K562 (cell line): ENCODE results near the gene HLA-DRB5. TPM values are rescaled to one million over a fixed set of nuclear protein-coding genes. Genes with fewer than 3 reads are reported as not detected.
A peak's percentile ranks its signal among the peaks of the same experiment; 100 is the strongest.
"Not testable (repeated sequence)": the region's sequence is repeated elsewhere in the genome, so short reads cannot be mapped to it uniquely, and the experiment has no call there.

ENCODE experiments used
- ATAC-seq: fragments of 200-7000 bp; cut with Tn5 transposase; 3 replicates; pipeline ENCODE4 v1.9.1; 2020; ENCODE audit warnings: moderate library complexity
- BruUV-seq: library from RNA; stranded (reverse); fragments of 400-500 nt; replicated peaks from 2 replicates; lab custom pipeline; 2021; lab: Mats Ljungman, UMichigan
- CTCF ChIA-PET: fragments of 300-600 bp; formaldehyde crosslinking; extraction: SDS; loops from one replicate; lab custom pipeline; 2021; ENCODE audit warnings: low intra/inter-chr PET ratio; lab: Yijun Ruan, JAX
- POLR2A ChIA-PET: fragments of 300-600, 350-650 bp; sonication (Branson Sonifier 250); formaldehyde crosslinking; extraction: SDS; loops from one replicate; lab custom pipeline; 2021; ENCODE audit warnings: antibody characterized with exemption, inconsistent platforms; lab: Yijun Ruan, JAX
- DNase-seq, 4 experiments: peaks; one replicate each; pipeline versions ENCODE4 v3.0.0 to v3.0.0-alpha.2; 2011 to 2018; ENCODE audit warnings: low spot score in 3 of 4, mixed read lengths in 3 of 4; ENCODE audit errors: extremely low read depth in 1 of 4
- FAIRE-seq: peaks from 2 replicates; lab custom pipeline; 2011; peaks lifted over from hg19 to GRCh38; lab: Jason Lieb, UNC
- H2AFZ ChIP-seq: 2 replicates; pipeline ENCODE4 v1.6.0; 2011; ENCODE audit warnings: low read depth, low read length, control low read depth, inconsistent platforms
- H3K27ac ChIP-seq: fragments of 200-600 bp; 3 replicates; pipeline ENCODE4 v1.8.0; 2011; ENCODE audit warnings: low read depth, mild to moderate bottlenecking, control low read depth, inconsistent platforms, low read length, moderate library complexity, mixed read lengths; ENCODE audit errors: extremely low read depth
- H3K27me3 ChIP-seq, 2 experiments: fragments of 300-600 bp in 1 of 2; 2 replicates in 1 of 2; 3 replicates in 1 of 2; pipeline versions ENCODE4 v1.6.0 to v1.8.0; 2011; ENCODE audit warnings: inconsistent platforms in 2 of 2, low read length in 2 of 2, mild to moderate bottlenecking in 1 of 2, mixed read lengths in 1 of 2, moderate library complexity in 1 of 2; ENCODE audit not compliant: control insufficient read depth in 2 of 2, insufficient read depth in 2 of 2
- H3K36me3 ChIP-seq: fragments of 300-600 bp; 3 replicates; pipeline ENCODE4 v1.8.0; 2011; ENCODE audit warnings: mild to moderate bottlenecking, low read length, inconsistent platforms; ENCODE audit not compliant: control insufficient read depth, insufficient read depth
- H3K4me1 ChIP-seq, 2 experiments: fragments of 200-600 bp in 1 of 2; replicated peaks in 1 of 2; 2 replicates in 1 of 2; 3 replicates in 1 of 2; pipeline versions ENCODE4 v1.5.1 to v1.8.0; 2011; ENCODE audit warnings: inconsistent platforms in 2 of 2, low read length in 2 of 2, mild to moderate bottlenecking in 1 of 2, mixed read lengths in 1 of 2, moderate library complexity in 1 of 2; ENCODE audit not compliant: control insufficient read depth in 2 of 2, insufficient read depth in 2 of 2
- H3K4me2 ChIP-seq: 2 replicates; pipeline ENCODE4 v1.6.1; 2011; ENCODE audit warnings: low read length, control low read depth, inconsistent platforms, mixed read lengths; ENCODE audit not compliant: insufficient read depth
- H3K4me3 ChIP-seq: fragments of 200-600 bp; sonication (generic), shearing (Covaris generic); 2 replicates; pipeline ENCODE4 v1.5.1; 2016; ENCODE audit warnings: control low read depth, inconsistent platforms
- H3K79me2 ChIP-seq: fragments of 200-600 bp; 3 replicates; pipeline ENCODE4 v1.8.0; 2011; ENCODE audit warnings: low read length, inconsistent platforms; ENCODE audit not compliant: control insufficient read depth, insufficient read depth
- H3K9ac ChIP-seq, 2 experiments: 2 replicates each; pipeline versions ENCODE4 v1.6.0 to v1.6.1; 2011; ENCODE audit warnings: low read depth in 2 of 2, low read length in 2 of 2, control low read depth in 1 of 2, inconsistent platforms in 1 of 2, mild to moderate bottlenecking in 1 of 2, mixed read lengths in 1 of 2; ENCODE audit not compliant: insufficient read depth in 1 of 2
- H3K9me1 ChIP-seq: one replicate; pipeline ENCODE4 v1.6.0; 2011; ENCODE audit warnings: inconsistent platforms, mild to moderate bottlenecking, low read length, moderate library complexity; ENCODE audit not compliant: control insufficient read depth, insufficient read depth
- H3K9me3 ChIP-seq: replicated peaks from 2 replicates; pipeline ENCODE4 v1.5.1; 2011; ENCODE audit warnings: low read depth, low read length, inconsistent platforms; ENCODE audit not compliant: control insufficient read depth, insufficient read depth
- H4K20me1 ChIP-seq: replicated peaks from 2 replicates; pipeline ENCODE4 v1.6.1; 2011; ENCODE audit warnings: low read length, inconsistent platforms, mixed read lengths; ENCODE audit not compliant: control insufficient read depth, insufficient read depth
- ATF1 ChIP-seq, 2 experiments: fragments of 450-650 bp in 1 of 2; IDR thresholded peaks; 2 replicates each; pipeline ENCODE4 v1.6.1; 2016; ENCODE audit warnings: missing compliant biosample characterization in 1 of 2, missing genetic modification characterization in 1 of 2
- CEBPG ChIP-seq, 3 experiments: fragments of 200-800 bp in 1 of 3; sonication (Bioruptor generic) in 1 of 3; sonication (generic) in 1 of 3; formaldehyde crosslinking in 1 of 3; IDR thresholded peaks in 2 of 3; conservative IDR thresholded peaks in 1 of 3; 2 replicates each; pipeline versions ENCODE4 v1.6.1 to v1.8.0; 2016 to 2022; ENCODE audit warnings: missing compliant biosample characterization in 2 of 3, missing genetic modification characterization in 2 of 3, mild to moderate bottlenecking in 1 of 3, missing genetic modification reagents in 1 of 3
- CREB1 ChIP-seq, 2 experiments: sonication (generic) in 1 of 2; formaldehyde crosslinking in 1 of 2; IDR thresholded peaks; 2 replicates each; pipeline versions ENCODE4 v1.6.1 to v1.8.0; 2012 to 2022; ENCODE audit warnings: inconsistent platforms in 1 of 2, mild to moderate bottlenecking in 1 of 2, missing genetic modification reagents in 1 of 2, moderate library complexity in 1 of 2
- CREM ChIP-seq: IDR thresholded peaks from 2 replicates; pipeline ENCODE4 v1.6.1; 2014; ENCODE audit warnings: antibody characterized with exemption, low read depth
- EP400 ChIP-seq: fragments of 450-650 bp; IDR thresholded peaks from 2 replicates; pipeline ENCODE4 v1.6.1; 2017; ENCODE audit warnings: antibody characterized with exemption, mild to moderate bottlenecking, moderate library complexity
- FOS ChIP-seq: IDR thresholded peaks from 3 replicates; pipeline ENCODE4 v1.6.1; 2011; ENCODE audit not compliant: insufficient read length; ENCODE audit errors: extremely low read depth
- RFX5 ChIP-seq: IDR thresholded peaks from 2 replicates; pipeline ENCODE4 v1.6.1; 2011; ENCODE audit warnings: low read depth, mild to moderate bottlenecking, improper control_type of control experiment, low read length
- ZNF175 ChIP-seq: fragments of 200-800 bp; sonication (Bioruptor generic); IDR thresholded peaks from 2 replicates; pipeline ENCODE4 v1.6.1; 2016; ENCODE audit warnings: low read depth, mild to moderate bottlenecking, missing genetic modification characterization, missing compliant biosample characterization
- WGBS: fragments of 100-300 bp; shearing (Covaris generic); methylation state at CpG from one replicate; pipeline ENCODE4 v1.1.6; 2016; ENCODE audit warnings: low coverage, mixed read lengths; ENCODE audit not compliant: insufficient coverage; ENCODE audit errors: missing lambda C conversion rate; 5-methylcytosine and 5-hydroxymethylcytosine counted together
- in situ Hi-C: fragments of 300-500 bp; cut with MboI; formaldehyde crosslinking; loops from 4 replicates; pipeline ENCODE4 v1.15.0; 2018; ENCODE audit warnings: inconsistent platforms, mixed read lengths
- intact Hi-C: fragments of 100-400 bp; cut with micrococcal nuclease; formaldehyde crosslinking; loops from 2 replicates; pipeline ENCODE4 v1.14.2; 2022
- polyA plus RNA-seq, 8 experiments: library from polyadenylated mRNA; depleted of rRNA in 4 of 8; stranded (reverse) in 5 of 8; unstranded in 3 of 8; fragments of >200 nt; fragmentation: Nextera tagmentation in 2 of 8; fragmentation: Illumina TruSeq in 1 of 8; extraction: Ambion mirVana in 2 of 8; extraction: Trizol in 1 of 8; gene quantifications; 2 replicates each; pipeline versions ENCODE4 v1.2.1 to v1.2.3, GENCODE V29; 2011 to 2014; ENCODE audit warnings: inconsistent platforms in 1 of 8, missing spikeins in 1 of 8
- total RNA-seq, 7 experiments: library from RNA; depleted of rRNA in 6 of 7; stranded (reverse); fragments of >200 nt in 6 of 7; fragmentation: Illumina TruSeq in 2 of 7; extraction: Trizol in 2 of 7; gene quantifications; 2 replicates each; pipeline versions ENCODE4 v1.2.1 to v1.2.3, GENCODE V29; 2011 to 2021; ENCODE audit warnings: low replicate concordance in 1 of 7

The HLA-DRB5 gene
- total and polyA plus RNA-seq, 9 of the 15 experiments (the other 6 are each of a cell fraction or from before 2014, with no cell fraction given), result not detected

DNA sequence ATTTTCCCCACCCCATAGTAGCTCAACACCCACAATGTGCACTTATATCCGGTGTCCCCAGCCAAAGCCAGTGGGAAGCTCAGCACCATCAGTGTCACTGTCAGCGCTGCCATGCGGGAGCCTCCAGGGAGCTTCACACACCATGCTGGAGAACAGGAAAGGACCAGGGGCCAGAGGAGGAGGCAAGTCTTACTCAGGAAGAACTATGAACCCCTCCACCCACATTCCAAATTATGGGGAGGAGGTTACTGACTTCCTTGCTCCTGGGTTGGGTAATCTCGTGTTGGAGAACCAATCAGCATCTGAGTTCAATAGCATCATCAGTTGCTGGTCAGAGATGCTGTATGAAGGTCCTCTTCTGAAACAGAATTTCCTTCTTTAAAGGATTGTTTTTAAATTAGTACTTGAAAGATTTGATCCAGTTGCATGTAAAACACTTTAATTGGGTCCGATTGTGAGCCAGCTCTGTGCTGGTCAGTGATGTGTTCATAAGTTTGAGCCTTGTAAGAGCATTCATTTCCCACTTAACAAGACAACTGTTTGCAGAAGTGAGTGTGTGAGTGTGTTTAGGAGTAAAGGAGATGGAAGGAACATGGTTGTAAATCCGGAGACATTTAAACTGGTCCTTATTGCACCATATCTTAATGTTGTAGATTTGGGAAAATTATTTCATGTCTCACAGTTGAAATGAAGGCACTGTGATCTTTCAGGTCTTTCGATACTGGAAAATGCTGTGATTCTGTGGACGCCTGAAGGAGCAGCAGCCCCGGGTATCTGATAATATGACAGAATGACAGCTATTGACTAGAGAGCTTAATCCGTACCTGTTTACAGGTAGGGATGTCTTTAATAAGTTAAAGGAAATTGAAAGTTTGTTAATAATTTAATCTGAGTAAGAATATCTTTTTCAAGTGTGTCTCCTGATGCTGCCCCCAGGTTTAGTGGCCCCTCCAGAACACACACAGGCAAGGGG is 56.4 kb downstream of the HLA-DRB5 start:
- H2AFZ ChIP-seq; H3K4me2 ChIP-seq; POLR2A ChIA-PET; CTCF ChIA-PET; intact Hi-C loops; in situ Hi-C loops; H3K9me1 ChIP-seq; H3K9ac ChIP-seq; H4K20me1 ChIP-seq; H3K79me2 ChIP-seq; H3K27me3 ChIP-seq; H3K4me3 ChIP-seq; H3K27ac ChIP-seq; H3K36me3 ChIP-seq; H3K4me1 ChIP-seq; BruUV-seq; H3K9me3 ChIP-seq; TF ChIP-seq CREB1 (IDR thresholded peaks at IDR 0.05); ATF1 (CRISPR knock-in tag; IDR thresholded peaks at IDR 0.05); CEBPG (CRISPR knock-in tag; IDR thresholded peaks at IDR 0.05): not testable (repeated sequence)
- peak; percentile 97 for ATAC-seq
- DNase-seq, result peak in 2 of 4 experiments; percentile 57 to 64
- 1% methylated on average over 10 of the region's 10 CpGs for WGBS
- peak; percentile 76 for FAIRE-seq
- peak; percentile 70 for TF ChIP-seq CREB1 (CRISPR knock-in tag; IDR thresholded peaks at IDR 0.05)
- peak; percentile 25; the same call in 1 of the 2 replicates for TF ChIP-seq EP400
- peak; percentile 89 for TF ChIP-seq ATF1 (tag; IDR thresholded peaks at IDR 0.05)
- peak; percentile 96 for TF ChIP-seq RFX5
- peak; percentile 48 for TF ChIP-seq FOS
- TF ChIP-seq CEBPG (tag; conservative IDR thresholded peaks at IDR 0.05 in 1 of 2, IDR thresholded peaks at IDR 0.05 in 1 of 2), result peak in 1 of 2 experiments; percentile 14; a peak in 2 of 4 replicates
- TF ChIP-seq ZNF175, result 0 out of 2 replicates have a peak, but pooled peaks have one; percentile 21
- peak; percentile 73; the same call in 1 of the 2 replicates for TF ChIP-seq CREM
